HG03575 (cell line): ENCODE data around the gene SMC1B.
"Not testable (repeated sequence)": the region's sequence is repeated elsewhere in the genome, so short reads cannot be mapped to it uniquely, and the experiment has no call there.

Experiments used
- ATAC-seq: cut with Tn5 transposase; IDR thresholded peaks from one replicate; pipeline ENCODE4 v1.9.1; 2021; ENCODE audit not compliant: unreplicated experiment, insufficient number of reproducible peaks, low FRiP score; ENCODE audit errors: extremely low read depth

Gene SMC1B

DNA sequence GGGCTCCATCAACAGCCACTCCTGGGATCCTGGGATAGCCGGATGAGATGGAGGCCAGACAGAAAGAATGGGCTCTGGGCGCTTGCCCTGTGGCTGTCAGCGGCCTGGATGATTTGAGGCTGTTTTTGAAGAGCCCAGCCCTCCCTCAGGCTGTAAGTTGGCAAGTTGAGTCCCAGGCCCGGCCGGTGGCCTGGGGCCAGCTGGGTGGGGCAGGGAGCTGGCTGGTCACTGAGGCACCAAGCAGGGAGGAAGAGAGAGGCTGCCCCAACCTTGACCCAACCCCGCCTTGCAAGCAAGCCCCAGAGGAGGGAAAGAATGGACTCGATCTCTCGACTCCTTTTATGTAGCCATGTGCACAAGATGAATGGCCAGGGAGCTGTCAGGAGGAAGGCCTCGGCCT is 35.0 kb upstream of the SMC1B start:
- ATAC-seq, result no peak

DNA sequence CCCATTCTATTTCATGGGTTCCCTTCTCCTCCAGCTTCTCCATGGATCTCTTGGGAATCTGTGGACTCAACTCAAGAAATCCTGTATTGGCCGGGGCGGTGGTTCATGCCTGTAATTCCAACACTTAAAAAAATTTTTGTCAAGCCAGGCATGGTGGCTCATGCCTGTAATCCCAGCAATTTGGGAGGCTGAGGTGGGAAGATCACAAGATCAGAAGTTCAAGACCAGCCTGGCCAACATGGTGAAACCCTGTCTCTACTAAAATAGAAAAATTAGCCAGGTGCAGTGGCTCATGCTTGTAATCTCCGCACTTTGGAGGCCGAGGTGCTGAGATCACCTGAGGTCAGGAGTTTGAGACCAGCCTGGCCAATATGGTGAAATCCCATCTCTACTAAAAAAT is 34.2 kb upstream of the SMC1B start:
- not testable (repeated sequence) for ATAC-seq

DNA sequence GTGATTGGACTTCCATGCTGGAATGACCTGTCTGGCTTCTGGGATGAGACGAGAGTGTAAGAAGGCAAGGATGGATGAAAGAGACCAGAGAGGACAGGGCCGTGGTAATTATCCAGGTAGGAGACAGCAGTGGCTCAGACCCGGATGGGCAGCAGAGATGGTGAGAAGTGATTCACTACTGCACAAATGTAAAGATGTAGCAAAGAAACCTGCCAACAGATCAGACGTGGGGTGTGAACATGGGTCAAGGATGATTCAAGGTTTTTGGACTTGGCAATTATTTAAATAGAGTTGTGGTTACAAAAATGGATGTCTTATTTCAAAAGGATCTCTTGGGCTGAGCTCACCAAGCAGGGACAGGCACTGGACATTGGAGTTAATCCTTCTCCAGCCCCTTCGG is 32.8 kb upstream of the SMC1B start:
- ATAC-seq, result no peak

DNA sequence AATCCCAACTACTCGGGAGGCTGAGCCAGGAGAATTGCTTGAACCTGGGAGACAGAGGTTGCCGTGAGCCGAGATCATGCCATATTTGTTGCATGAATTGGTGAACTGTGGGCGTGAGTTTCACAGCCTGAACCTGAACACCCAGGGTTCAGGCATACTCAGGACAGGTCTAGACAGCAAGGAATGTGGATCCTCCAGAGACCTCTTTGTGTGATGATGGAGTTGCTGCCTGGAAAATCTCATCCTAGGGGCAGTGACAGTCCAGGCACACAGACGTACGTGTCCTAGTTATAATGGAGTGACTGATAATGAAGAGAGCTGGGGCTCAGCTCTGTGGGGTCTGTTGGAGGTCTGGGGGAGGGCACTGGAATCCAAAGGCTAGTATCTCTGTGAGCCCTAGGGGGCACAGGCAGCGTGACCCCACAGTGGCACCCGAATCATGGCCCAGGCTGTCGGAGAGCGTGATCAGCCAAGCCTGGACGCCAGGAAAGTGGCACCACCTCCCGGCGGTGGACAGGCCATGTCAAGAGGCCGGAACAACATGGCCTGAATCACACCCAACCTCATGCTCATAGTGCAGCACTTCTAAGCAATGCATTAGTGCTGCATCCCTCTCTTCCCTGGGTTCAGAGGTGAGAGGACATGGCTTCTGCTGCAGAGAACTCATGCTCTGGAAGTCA is 31.8 kb upstream of the SMC1B start:
- ATAC-seq, result no peak

DNA sequence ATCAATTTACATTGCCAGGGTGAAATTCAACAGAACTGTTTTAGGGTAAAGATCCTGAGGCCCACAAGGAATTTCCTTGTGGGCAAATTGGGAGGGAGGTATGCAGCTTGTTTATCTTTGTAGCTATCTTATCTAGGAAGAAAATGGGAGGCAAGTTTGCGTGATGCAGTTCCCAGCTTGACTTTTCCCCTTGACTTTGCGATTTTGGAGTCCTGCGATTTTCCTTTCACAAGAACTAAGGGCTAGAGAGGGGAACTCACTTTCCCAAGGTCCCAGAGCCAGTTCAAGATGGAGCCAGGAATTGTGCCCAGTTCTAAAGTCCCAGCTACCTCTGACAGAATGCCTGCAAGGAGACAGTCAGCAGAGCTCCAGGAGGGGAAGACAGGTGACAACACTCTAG is 30.8 kb upstream of the SMC1B start:
- no peak for ATAC-seq

DNA sequence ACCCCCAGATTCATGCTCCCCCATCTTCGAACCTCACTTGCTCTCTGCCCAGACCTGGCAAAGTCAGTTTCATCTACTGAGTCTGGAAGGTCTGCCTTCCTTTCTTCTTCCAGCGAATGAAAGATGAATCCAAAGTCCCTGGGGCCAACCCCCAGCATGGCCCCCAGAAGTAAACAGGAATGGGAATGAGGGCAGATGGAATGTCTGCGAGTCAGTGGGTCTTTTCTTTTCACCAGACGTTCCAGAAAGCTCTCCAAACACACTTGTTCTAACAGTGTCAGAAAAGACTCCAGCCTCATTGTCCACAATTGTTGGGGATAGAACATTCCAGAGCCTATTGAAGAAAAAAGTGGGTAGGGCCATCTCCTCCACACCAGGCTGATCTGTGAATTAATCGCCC is 28.7 kb upstream of the SMC1B start:
- ATAC-seq, result no peak

DNA sequence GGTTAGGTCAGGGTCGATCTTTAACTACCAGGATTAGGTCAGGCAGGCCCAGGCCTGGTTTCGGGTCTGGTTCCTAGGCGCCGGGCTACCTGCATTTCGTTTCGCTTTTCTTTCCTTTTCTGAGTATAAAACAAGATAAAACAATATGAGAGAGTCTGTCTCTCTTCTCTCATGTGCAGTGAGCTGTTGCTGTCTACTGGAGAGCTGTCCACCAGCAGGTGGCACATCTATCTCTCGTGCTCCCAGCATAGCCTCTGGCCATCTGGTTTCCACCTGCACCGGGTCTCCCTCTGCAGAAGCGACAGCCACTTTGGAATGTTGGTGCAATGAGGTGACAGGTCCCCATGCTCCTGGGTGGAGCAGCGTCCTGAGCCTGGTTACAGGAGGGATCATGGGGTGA is 27.7 kb upstream of the SMC1B start:
- ATAC-seq, result no peak

DNA sequence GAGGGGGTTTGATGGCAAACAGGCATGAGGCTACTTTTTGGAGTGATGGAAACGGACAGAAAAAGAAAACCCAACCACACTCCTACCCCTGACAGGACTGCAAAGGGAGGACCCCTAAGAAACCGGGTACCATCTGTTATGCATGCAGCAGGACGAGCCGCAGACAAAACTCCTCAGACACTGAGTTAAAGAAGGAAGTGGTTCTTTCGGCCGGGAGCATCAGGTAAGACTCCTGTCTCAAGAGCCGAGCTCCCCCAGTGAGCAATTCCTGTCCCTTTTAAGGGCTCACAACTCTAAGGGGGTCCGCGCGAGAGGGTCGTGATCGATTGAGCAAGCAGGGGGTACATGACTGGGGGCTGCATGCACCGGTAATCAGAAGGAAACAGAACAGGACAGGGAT is 27.3 kb upstream of the SMC1B start:
- not testable (repeated sequence) for ATAC-seq

DNA sequence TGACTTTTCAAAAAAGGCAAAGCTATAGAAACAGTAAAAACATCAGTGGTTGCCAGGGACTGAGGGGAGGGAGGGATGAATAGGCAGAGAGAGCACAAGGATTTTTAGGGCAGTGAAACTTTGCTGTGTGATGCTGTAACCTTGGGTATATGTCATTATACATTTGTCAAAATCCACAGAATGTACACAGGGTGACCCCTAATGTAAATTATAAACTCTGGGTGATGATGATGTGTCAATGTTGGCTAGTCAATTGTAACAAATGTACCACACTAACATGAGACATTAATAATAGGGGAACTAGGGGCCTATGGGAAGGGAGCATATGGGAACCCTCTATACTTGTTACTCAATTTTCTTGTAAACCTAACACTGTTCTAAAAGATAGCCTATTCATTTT is 24.9 kb upstream of the SMC1B start:
- no peak for ATAC-seq

DNA sequence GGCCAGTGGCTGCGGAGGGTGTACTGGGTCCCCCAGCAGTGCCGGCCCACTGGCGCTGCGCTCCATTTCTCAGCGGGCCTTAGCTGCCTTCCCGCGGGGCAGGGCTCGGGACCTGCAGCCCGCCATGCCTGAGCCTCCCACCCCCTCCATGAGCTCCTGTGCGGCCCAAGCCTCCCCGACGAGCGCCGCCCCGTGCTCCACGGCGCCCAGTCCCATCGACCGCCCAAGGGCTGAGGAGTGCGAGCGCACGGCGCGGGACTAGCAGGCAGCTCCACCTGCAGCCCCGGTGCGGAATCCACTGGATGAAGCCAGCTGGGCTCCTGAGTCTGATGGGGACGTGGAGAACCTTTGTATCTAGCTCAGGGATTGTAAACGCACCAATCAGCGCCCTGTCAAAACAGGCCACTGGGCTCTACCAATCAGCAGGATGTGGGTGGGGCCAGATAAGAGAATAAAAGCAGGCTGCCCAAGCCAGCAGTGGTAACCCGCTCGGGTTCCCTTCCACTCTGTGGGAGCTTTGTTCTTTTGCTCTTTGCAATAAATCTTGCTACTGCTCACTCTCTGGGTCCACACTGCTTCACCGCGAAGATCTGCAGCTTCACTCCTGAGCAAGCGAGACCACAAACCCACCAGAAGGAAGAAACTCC is 23.6 kb upstream of the SMC1B start:
- ATAC-seq, result not testable (repeated sequence)

DNA sequence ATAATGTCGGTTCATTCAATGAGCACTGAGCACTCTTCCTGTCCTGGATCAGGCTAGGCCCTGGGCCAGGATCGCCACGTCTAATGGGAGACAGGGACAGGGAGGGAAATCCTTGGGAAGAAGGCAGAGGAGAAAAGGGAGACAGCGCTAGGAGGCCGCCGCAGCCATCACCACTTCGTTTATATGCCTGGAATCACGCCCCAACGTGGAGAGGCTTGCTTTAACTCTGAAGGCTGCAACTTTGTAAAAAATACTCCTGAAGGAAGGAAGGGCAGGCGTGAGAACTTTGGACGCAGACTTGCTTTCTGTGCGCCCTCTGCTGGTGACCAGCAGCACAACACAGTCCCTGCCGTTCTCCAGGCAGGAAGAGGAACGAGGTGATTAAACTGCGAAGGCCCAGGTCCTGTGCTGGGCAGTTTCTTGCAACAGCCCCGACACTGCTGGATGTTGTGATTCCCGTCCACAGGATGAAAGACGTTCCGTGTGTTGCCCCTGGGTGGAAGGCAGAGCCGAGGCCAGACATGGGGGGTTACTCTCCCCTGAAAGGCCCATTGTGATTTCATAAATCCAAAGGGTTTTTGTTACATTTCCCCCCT is 22.2 kb upstream of the SMC1B start:
- ATAC-seq, result no peak

DNA sequence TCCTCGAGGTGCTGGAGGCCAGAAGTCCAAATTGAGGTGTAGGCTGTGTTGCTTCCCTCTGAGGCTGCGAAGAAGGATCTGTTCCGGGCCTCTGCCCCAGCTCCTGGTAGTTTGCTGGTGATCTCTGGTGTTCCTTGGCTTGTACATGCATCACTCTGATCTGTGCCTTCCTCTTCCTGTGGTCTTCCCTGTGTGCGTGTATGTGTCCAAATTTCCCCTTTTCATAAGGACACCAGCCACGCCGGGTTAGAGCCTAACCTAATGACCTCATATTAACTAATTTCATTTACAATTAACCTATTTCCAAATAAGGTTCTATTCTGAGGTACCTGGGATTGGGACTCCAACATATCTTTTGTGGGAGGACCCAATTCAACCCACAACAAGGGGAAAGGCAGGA is 21.6 kb upstream of the SMC1B start:
- no peak for ATAC-seq

DNA sequence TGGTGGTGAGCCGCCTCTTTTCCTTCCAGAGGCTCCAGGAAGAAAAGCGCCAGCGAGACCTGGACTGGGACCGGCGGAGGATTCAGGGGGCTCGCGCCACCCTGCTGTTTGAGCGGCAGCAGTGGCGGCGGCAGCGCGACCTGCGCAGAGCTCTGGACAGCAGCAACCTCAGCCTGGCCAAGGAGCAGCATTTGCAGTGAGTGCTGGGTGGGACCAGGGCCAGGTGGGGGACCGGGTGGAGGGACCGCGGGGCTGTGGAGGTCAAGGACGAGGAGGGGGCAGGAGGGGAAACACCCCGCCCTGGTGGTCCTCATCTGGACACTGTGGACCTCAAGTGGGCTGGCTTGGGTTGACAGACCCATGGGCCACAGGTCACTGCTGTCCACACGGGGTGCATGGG is 17.5 kb upstream of the SMC1B start:
- ATAC-seq, result no peak

DNA sequence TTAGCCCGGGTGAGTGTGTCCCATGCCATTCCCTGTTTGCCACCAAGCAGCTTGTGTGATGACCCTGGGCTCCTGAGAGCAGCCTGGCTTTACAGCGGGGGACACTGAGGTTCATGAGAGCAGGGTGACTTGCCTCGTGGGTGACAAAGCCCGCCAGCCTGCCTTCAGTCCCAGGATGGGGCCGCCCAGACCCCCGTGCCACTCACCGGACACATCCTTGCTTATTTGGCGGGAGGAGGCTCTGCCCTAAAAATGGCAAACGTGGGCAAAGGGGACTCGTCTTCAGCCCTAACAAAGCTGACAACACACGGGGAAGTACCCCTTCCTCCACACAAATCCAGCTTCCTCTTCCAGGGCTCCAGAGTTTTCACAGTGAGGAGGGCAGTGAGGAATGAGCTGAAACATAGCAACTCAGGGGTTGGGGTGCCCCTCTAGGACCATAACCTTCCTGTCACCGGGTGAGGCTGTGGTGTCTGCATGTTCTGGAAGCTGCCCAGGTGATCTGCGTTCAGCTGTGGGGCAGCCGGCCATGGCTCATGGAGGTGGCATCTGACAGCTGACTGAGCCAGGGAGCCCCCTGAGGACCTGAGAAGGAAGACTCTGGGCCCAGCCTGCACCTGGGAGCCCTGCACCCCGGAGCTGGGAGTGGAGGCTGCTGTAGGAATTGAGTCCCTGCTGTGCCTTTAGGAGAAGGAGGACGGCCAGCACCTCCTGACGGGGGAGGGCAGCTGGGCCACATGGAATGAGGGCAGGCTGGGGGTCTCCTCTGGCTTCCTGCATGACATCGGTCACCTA is 16.8 kb upstream of the SMC1B start:
- no peak for ATAC-seq

DNA sequence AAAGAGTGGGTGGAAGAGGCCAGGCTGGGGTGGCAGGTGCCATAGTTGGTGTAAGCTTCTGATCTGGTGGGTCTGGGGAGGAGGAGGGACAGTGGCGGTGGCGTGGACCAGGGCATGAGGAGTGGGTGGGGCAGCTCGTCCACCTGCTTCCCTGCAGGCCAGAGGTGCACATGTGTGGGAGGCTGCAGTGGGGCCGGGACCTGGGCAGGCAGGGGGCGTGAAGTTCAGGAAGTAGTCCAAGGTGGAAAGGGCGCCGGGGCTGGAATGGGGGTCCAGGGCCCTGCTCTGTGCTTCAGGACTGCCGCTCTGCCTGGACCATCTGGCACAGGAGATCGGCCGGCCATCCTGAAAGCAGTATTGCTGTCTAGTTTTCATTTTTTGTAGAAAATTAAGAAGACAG is 16.0 kb upstream of the SMC1B start:
- no peak for ATAC-seq

DNA sequence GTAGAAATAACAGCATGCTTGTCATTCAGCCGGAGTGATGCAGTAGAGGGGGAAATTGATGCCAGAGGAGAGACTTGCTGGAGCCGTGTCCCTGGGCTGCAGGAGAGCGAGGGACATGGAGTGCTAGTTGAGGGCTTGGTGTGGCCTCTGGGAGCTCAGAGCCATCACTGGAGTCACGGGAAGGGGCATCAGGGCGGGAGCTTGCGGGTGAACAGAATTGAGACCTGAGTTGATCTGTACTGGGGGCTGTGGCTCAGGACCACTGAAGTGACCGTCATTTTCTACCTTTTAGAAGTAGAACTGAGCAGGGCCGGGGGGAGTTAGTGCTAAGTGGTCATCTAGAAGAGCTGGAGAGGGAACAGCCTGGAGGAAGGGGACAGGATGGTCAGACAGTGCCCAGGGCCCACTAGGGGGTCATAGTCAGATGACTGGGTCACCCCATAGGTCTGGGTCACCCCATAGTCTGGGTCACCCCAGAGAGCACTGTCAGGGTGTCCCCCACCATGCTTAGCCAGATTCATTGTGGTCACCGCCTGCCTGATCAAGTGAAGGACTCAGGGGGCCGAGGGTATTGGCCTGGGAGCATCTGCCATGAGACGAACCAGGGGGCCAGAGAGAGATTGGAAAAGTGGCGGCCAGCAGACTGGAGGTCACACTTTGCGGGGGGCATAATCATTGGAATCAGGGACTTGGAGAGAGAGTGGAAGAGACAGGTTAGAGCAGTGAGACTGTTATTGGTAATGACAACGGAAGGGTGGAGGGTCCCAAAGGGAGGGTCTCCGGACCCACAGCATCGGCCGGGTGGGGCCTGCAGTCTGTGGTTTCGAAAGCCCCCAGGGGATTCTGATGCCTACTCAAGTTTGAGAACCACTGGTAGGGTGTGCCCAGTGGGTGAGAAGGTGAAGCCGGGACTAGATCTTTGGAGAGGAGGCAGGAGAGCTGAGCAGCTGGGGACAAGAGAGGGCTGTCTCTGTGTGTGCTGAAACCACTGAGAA is 15.3 kb upstream of the SMC1B start:
- ATAC-seq, result no peak

DNA sequence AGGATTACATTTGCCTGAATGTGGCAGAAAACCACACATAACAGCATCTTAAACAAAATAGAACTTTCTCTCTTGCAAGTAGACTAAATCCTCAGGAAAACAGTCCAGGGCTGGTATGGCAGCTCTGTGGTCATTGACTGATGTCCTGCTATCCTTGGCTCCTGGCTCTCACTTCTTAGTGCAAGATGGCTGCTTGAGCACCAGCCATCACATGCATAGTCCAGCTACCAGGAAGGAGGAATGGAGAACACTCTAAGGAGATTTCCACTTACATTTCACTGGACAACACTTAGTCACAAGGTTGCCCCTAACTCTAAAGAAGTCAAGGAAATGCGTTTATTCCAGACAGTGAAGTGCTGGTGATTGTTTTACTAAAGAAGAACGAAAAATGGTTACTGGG is 13.7 kb upstream of the SMC1B start:
- no peak for ATAC-seq

DNA sequence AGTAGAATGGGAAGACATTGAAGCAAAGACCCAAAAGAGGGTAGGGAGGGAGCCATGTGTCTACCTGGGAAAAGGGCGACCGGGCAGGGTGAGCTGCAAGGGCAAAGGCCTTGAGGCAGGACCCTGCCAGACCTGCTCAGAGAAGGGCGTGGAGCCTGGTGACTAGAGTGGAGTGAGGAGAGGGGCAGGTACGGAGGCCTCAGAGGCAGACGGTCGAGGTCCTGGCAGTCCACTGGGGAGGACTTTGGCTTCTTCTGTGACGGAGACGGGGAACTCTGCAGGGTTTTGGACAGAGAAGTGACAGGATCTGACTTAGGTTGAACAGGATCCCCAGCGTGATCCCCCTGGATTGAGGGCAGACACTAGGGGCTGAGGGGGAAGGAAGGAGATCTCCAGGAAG is 13.0 kb upstream of the SMC1B start:
- no peak for ATAC-seq
